ENCODE data around the gene EXPH5.
"Not testable (repeated sequence)": the region's sequence is repeated elsewhere in the genome, so short reads cannot be mapped to it uniquely, and the experiment has no call there.

EXPH5 gene

GRCh38 chr11:108597736-108598355 lies 4.3 kb upstream of the EXPH5 start:
- DNase-seq: no peak

- DNase-seq: no peak
These were observed 3.1 kb upstream of the EXPH5 start for GRCh38 chr11:108596701-108597100.

GRCh38 chr11:108593923-108594434 lies 411 bp upstream of the EXPH5 start:
- no peak for DNase-seq

GRCh38 chr11:108592591-108593213 lies 866 bp downstream of the EXPH5 start:
- DNase-seq: no peak

GRCh38 chr11:108591893-108592292 lies 1.7 kb downstream of the EXPH5 start:
- DNase-seq: no peak

- no peak for DNase-seq
These were observed 4.4 kb downstream of the EXPH5 start for GRCh38 chr11:108589136-108589535.

GRCh38 chr11:108588287-108588686 lies 5.3 kb downstream of the EXPH5 start:
- no peak for DNase-seq

- no peak for DNase-seq
These were observed 6.5 kb downstream of the EXPH5 start for GRCh38 chr11:108587109-108587508.

GRCh38 chr11:108586600-108586999 lies 7.0 kb downstream of the EXPH5 start:
- DNase-seq: no peak

- DNase-seq: not testable (repeated sequence)
These were observed 7.4 kb downstream of the EXPH5 start for GRCh38 chr11:108586185-108586584.

- DNase-seq: no peak
These were observed 8.6 kb downstream of the EXPH5 start for GRCh38 chr11:108584973-108585372.

GRCh38 chr11:108580645-108581044 lies 12.9 kb downstream of the EXPH5 start:
- no peak for DNase-seq

GRCh38 chr11:108580043-108580442 lies 13.5 kb downstream of the EXPH5 start:
- no peak for DNase-seq

- DNase-seq: no peak
These were observed 17.0 kb downstream of the EXPH5 start for GRCh38 chr11:108576523-108576922.

GRCh38 chr11:108574675-108575074 lies 18.9 kb downstream of the EXPH5 start:
- no peak for DNase-seq

- no peak for DNase-seq
These were observed 22.6 kb downstream of the EXPH5 start for GRCh38 chr11:108571001-108571400.

- DNase-seq: no peak
These were observed 23.7 kb downstream of the EXPH5 start for GRCh38 chr11:108569896-108570295.

- no peak for DNase-seq
These were observed 25.2 kb downstream of the EXPH5 start for GRCh38 chr11:108568195-108568858.

GRCh38 chr11:108565653-108566052 lies 27.9 kb downstream of the EXPH5 start:
- no peak for DNase-seq

- no peak for DNase-seq
These were observed 30.6 kb downstream of the EXPH5 start for GRCh38 chr11:108562746-108563581.

- no peak for DNase-seq
These were observed 32.0 kb downstream of the EXPH5 start for GRCh38 chr11:108561535-108561991.

- DNase-seq: no peak
These were observed 33.7 kb downstream of the EXPH5 start for GRCh38 chr11:108559904-108560303.

- DNase-seq: no peak
These were observed 34.2 kb downstream of the EXPH5 start for GRCh38 chr11:108559340-108559739.
